Mammary epithelial cell (primary cell): ENCODE data around the gene ST3GAL4.

Source experiments
- CTCF ChIP-seq, 2 donors: IDR thresholded peaks in 1 of 2; conservative IDR thresholded peaks in 1 of 2; 2 replicates each; pipeline ENCODE4 v1.5.1; 2011 to 2012; ENCODE audit warnings: inconsistent platforms in 2 of 2, low read length in 2 of 2, mild to moderate bottlenecking in 2 of 2, control low read depth in 1 of 2, low read depth in 1 of 2; ENCODE audit not compliant: insufficient read depth in 1 of 2; ENCODE audit errors: extremely low read depth in 1 of 2
- EZH2 ChIP-seq: IDR thresholded peaks from 2 replicates; pipeline ENCODE4 v1.6.1; 2012; ENCODE audit warnings: low read length, inconsistent platforms, borderline replicate concordance

GRCh38 chr11:126436209-126436755, 80.8 kb downstream of the ST3GAL4 start:
- no peak for TF ChIP-seq EZH2
- no peak for TF ChIP-seq CTCF (conservative IDR thresholded peaks at IDR 0.05 in 1 of 2, IDR thresholded peaks at IDR 0.05 in 1 of 2; ENCODE audit: extremely low read depth in 1 of 2, insufficient read depth in 1 of 2, low read depth in 1 of 2, low read length in 2 of 2)
